Measurements from ENCODE around the gene MMP24. TPM values are rescaled to one million over a fixed set of nuclear protein-coding genes. Genes with fewer than 3 reads are reported as not detected.
"Not testable (repeated sequence)": the region's sequence is repeated elsewhere in the genome, so short reads cannot be mapped to it uniquely, and the experiment has no call there.

The MMP24 gene
- polyA plus RNA-seq, 2 donors = 0.10 to 0.12 TPM

DNA sequence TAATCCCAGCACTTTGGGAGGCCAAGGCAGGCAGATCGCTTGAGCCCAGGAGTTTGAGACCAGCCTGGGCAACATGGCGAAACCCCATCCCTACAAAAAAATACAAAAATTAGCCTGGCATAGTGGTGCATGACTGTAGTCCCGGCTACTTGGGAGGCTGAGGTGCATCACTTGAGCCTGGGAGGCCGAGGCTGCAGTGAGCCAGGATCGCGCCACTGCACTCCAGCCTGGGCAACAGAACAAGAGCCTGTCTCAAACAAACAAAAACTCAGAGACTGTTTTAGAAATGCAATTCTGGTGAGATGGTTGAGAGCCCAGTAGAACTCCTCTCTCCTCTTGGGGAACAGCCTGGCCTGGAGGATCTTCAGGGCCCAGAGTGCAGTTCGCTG lies 89.1 kb downstream of the MMP24 start:
- H3K4me1 ChIP-seq (ENCODE audit: control insufficient read depth in 2 of 2, insufficient read depth in 2 of 2, low read length in 1 of 2); H3K36me3 ChIP-seq (ENCODE audit: control insufficient read depth in 2 of 2, insufficient read depth in 2 of 2, low read length in 1 of 2); H3K27ac ChIP-seq (ENCODE audit: low read depth in 2 of 2, low read length in 1 of 2); H3K4me3 ChIP-seq (ENCODE audit: low read depth in 1 of 2, low read length in 2 of 2); H3K27me3 ChIP-seq (ENCODE audit: control insufficient read depth in 1 of 2, insufficient read depth in 2 of 2, low read length in 2 of 2); H3K9me3 ChIP-seq (ENCODE audit: control insufficient read depth in 2 of 2, insufficient read depth in 1 of 2, low read depth in 1 of 2, low read length in 1 of 2): not testable (repeated sequence)
- 91 to 92% methylated on average over 7 of the region's 7 CpGs for WGBS, 2 donors

DNA sequence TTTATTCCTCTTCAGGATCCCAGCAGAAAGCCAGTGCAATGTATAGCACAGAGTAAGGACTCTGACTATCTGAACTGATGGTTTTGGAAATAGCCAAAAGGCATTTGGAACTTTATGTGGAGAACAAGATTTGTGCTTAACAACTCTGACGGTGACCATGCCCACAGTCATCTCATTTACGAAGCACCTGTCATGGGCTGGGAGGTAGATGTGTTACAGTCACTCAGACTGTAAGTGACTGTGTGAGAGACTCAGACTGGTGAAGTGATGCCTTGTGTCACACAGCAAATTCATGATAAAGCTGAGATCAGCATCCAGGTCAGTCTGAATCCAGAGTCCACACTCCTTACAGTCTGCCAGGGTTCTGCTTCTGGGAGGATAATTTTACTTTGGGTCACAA lies 89.6 kb downstream of the MMP24 start:
- H3K27me3 ChIP-seq (ENCODE audit: control insufficient read depth in 1 of 2, insufficient read depth in 2 of 2, low read length in 2 of 2) = no peaks in the 10 kb centered on the region
- H3K27ac ChIP-seq (ENCODE audit: low read depth in 2 of 2, low read length in 1 of 2) = no peak overlapping the region
- 83 to 91% methylated on average over 2 of the region's 2 CpGs for WGBS, 2 donors
- H3K4me1 ChIP-seq (ENCODE audit: control insufficient read depth in 2 of 2, insufficient read depth in 2 of 2, low read length in 1 of 2) = peaks cover 0 to 6% of the 10 kb centered on the region in 2 donors
- H3K9me3 ChIP-seq (ENCODE audit: control insufficient read depth in 2 of 2, insufficient read depth in 1 of 2, low read depth in 1 of 2, low read length in 1 of 2) = no peaks in the 10 kb centered on the region
- H3K4me3 ChIP-seq (ENCODE audit: low read depth in 1 of 2, low read length in 2 of 2) = no peak overlapping the region
- no peaks in the 10 kb centered on the region for H3K36me3 ChIP-seq (ENCODE audit: control insufficient read depth in 2 of 2, insufficient read depth in 2 of 2, low read length in 1 of 2)

DNA sequence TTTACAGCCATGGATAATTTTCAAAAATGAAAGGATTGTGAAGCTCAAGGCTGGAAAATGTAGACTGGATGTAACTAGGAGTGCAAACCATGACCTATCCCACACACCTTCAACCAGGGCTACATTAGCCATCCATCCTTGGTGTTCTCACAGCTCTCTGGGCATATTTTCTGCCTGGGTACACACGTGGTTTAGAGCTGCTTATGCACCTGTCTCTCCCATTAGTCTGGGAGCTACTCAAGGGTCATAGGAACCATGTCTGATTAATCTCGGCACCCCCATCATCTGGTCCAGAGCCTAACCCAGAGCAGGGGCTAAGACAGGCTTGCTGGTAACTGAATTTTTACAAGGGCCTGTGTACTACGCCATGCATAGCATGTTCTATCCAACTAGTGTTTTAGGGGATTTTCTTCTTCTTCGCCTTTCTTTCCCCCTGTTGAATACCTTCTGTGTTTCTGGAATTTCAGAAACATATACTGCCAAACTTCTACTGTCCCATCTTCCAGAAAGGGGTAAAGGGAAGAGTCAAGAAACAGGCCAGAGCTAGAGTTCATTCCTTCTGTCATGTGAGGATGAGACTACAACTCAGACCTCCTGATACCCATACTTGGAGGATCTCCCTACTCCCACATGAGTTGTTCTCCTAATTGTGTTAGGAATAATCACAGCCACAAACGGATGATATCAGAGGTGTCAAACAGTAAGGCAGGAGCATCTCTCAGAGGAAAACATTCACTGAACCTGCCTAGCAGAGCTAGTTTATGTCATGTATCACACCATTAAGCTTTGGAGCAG lies 91.1 kb downstream of the MMP24 start:
- H3K36me3 ChIP-seq (ENCODE audit: control insufficient read depth in 2 of 2, insufficient read depth in 2 of 2, low read length in 1 of 2) = no peaks in the 10 kb centered on the region
- no peak overlapping the region for H3K4me3 ChIP-seq (ENCODE audit: low read depth in 1 of 2, low read length in 2 of 2)
- no peaks in the 10 kb centered on the region for H3K27me3 ChIP-seq (ENCODE audit: control insufficient read depth in 1 of 2, insufficient read depth in 2 of 2, low read length in 2 of 2)
- WGBS, 2 donors = 85 to 86% methylated on average over 5 of the region's 5 CpGs
- H3K27ac ChIP-seq (ENCODE audit: low read depth in 2 of 2, low read length in 1 of 2) = peak overlapping the region; percentile 79 to 95
- H3K4me1 ChIP-seq (ENCODE audit: control insufficient read depth in 2 of 2, insufficient read depth in 2 of 2, low read length in 1 of 2) = peaks cover 0 to 6% of the 10 kb centered on the region in 2 donors
- no peaks in the 10 kb centered on the region for H3K9me3 ChIP-seq (ENCODE audit: control insufficient read depth in 2 of 2, insufficient read depth in 1 of 2, low read depth in 1 of 2, low read length in 1 of 2)

DNA sequence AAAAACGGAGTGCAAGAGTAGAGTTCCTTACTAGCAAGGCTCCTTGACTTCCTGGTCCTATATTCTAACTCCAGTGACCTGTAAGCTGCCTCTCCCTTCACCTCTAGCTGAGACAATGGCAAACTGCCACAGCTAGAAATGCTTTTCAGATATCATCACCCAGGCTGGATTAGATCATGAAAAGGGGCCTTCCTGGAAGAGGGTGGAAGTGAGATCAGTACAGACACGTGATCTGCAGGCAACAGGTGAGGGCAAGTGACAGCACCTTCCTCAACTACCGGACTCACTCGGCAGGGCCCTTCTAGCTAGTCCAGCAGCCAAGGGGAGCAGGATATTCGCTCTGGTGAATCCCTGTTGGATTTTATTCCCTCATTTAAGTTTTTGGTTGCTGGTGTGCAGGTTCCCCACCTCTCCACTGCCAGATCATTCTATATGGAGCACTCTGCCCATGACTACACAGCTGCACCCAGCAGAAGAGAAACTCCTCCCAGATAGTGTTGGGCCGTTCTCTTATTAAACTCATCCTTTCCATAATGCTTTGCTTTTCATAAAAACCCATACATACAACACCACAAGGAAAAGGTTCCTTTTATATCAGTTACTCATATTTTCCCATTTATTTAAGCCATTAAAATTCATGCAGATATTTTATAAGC lies 92.1 kb downstream of the MMP24 start:
- WGBS, 2 donors = 42 to 49% methylated on average over 6 of the region's 6 CpGs
- Histone ChIP-seq H3K4me1 (ENCODE audit: control insufficient read depth in 2 of 2, insufficient read depth in 2 of 2, low read length in 1 of 2) (peaks cover 0 to 6% of the 10 kb centered on the region in 2 donors), H3K4me3 (ENCODE audit: low read depth in 1 of 2, low read length in 2 of 2) (no peak overlapping the region), H3K9me3 (ENCODE audit: control insufficient read depth in 2 of 2, insufficient read depth in 1 of 2, low read depth in 1 of 2, low read length in 1 of 2) (no peaks in the 10 kb centered on the region), H3K36me3 (ENCODE audit: control insufficient read depth in 2 of 2, insufficient read depth in 2 of 2, low read length in 1 of 2) (no peaks in the 10 kb centered on the region), H3K27me3 (ENCODE audit: control insufficient read depth in 1 of 2, insufficient read depth in 2 of 2, low read length in 2 of 2) (no peaks in the 10 kb centered on the region), H3K27ac (ENCODE audit: low read depth in 2 of 2, low read length in 1 of 2) (peak overlapping the region; percentile 82 to 95)

DNA sequence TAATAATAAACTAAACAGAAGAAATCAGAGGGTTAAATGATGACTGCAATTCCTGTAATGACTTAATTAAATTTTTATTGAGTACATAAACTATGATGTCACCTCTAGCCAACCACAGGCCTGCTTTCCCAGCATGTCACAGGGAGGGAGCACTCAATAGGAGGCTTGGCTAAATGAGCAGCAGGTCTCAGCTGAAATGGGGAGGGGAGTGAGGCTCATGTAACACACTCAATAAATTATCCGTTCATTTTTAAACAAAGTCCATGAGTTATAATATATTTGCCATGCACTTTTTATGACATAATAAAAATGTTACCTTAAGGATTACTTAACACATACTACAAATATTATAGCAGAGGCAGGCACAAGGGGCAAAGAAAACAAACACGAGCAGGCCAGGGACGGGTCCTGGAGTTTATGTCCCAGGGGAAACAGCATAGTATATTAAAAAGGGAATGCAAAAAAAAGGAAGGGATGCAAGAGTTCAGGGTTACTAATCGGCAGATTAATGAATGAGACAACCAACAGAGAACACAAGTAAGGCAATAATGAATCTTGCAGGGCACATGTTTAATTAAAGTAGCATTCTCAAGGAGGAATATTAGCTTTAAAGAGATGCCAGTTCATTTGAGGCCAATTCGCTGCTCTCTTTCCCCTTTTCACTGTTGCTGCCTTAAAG lies 92.8 kb downstream of the MMP24 start:
- Histone ChIP-seq H3K27ac (ENCODE audit: low read depth in 2 of 2, low read length in 1 of 2) (peak overlapping the region; percentile 58 to 70), H3K36me3 (ENCODE audit: control insufficient read depth in 2 of 2, insufficient read depth in 2 of 2, low read length in 1 of 2) (no peaks in the 10 kb centered on the region), H3K9me3 (ENCODE audit: control insufficient read depth in 2 of 2, insufficient read depth in 1 of 2, low read depth in 1 of 2, low read length in 1 of 2) (no peaks in the 10 kb centered on the region), H3K4me3 (ENCODE audit: low read depth in 1 of 2, low read length in 2 of 2) (no peak overlapping the region), H3K4me1 (ENCODE audit: control insufficient read depth in 2 of 2, insufficient read depth in 2 of 2, low read length in 1 of 2) (peaks cover 0 to 6% of the 10 kb centered on the region in 2 donors), H3K27me3 (ENCODE audit: control insufficient read depth in 1 of 2, insufficient read depth in 2 of 2, low read length in 2 of 2) (no peaks in the 10 kb centered on the region)
- WGBS, 2 donors = 48 to 56% methylated on average over 5 of the region's 5 CpGs

DNA sequence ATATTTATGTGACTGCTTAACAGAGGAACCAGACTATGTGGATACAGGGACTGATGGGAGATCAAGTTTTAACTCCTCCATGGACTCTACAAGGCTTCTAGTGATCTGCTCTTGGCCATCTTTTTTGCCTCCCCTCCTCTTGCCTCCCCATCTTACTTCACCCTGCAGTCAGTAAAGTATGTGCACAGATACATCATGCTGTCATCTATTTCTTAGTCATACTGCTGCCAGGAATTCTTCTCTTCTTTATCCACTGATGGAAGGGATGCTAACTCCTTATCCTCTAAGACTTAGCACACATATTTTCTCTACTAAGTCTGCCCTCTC lies 93.3 kb downstream of the MMP24 start:
- H3K4me3 ChIP-seq (ENCODE audit: low read depth in 1 of 2, low read length in 2 of 2) = no peak overlapping the region
- no peaks in the 10 kb centered on the region for H3K27me3 ChIP-seq (ENCODE audit: control insufficient read depth in 1 of 2, insufficient read depth in 2 of 2, low read length in 2 of 2)
- peak overlapping the region in 1 of 2 donors; percentile 58 for H3K27ac ChIP-seq (ENCODE audit: low read depth in 2 of 2, low read length in 1 of 2)
- H3K36me3 ChIP-seq (ENCODE audit: control insufficient read depth in 2 of 2, insufficient read depth in 2 of 2, low read length in 1 of 2) = no peaks in the 10 kb centered on the region
- peaks cover 0 to 6% of the 10 kb centered on the region in 2 donors for H3K4me1 ChIP-seq (ENCODE audit: control insufficient read depth in 2 of 2, insufficient read depth in 2 of 2, low read length in 1 of 2)
- H3K9me3 ChIP-seq (ENCODE audit: control insufficient read depth in 2 of 2, insufficient read depth in 1 of 2, low read depth in 1 of 2, low read length in 1 of 2) = no peaks in the 10 kb centered on the region

DNA sequence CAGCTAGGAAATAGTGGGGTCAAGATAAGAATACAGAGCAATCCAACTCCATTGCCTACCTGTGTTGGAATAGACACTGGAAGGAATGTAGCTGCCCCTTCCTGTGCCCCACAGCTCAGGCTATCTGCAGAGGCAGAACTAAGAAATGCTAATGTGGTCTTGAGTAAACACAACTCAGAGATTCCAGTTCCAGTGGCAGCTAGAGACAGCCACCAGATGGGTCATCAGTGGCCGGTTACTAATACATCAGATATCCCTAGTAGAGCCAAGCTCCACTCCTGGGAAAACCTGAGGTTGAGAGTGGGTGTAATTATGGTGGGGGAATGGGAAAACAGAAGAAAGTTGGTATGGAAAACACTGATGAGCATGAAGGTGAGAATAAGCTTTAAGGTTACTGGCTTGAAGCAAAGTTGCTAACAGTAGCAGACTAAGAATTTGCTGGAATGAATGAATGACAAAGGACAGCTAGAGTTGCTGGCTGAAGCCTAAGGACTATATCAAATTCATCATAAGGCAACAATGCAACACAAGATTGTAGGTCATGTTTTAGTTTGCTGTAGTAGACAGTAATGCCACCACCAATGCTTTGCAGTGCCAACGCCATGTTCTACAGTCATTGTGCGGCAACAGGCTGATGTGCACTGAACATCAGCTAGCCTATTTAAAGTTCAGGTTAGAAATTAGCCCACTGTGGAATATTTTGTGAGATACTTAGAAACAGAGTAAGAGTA lies 94.1 kb downstream of the MMP24 start:
- Histone ChIP-seq H3K27me3 (ENCODE audit: control insufficient read depth in 1 of 2, insufficient read depth in 2 of 2, low read length in 2 of 2) (no peaks in the 10 kb centered on the region), H3K4me1 (ENCODE audit: control insufficient read depth in 2 of 2, insufficient read depth in 2 of 2, low read length in 1 of 2) (peaks cover 0 to 6% of the 10 kb centered on the region in 2 donors), H3K36me3 (ENCODE audit: control insufficient read depth in 2 of 2, insufficient read depth in 2 of 2, low read length in 1 of 2) (no peaks in the 10 kb centered on the region), H3K4me3 (ENCODE audit: low read depth in 1 of 2, low read length in 2 of 2) (no peak overlapping the region), H3K27ac (ENCODE audit: low read depth in 2 of 2, low read length in 1 of 2) (no peak overlapping the region), H3K9me3 (ENCODE audit: control insufficient read depth in 2 of 2, insufficient read depth in 1 of 2, low read depth in 1 of 2, low read length in 1 of 2) (no peaks in the 10 kb centered on the region)
- 97% methylated on average over 3 of the region's 3 CpGs for WGBS, 2 donors

DNA sequence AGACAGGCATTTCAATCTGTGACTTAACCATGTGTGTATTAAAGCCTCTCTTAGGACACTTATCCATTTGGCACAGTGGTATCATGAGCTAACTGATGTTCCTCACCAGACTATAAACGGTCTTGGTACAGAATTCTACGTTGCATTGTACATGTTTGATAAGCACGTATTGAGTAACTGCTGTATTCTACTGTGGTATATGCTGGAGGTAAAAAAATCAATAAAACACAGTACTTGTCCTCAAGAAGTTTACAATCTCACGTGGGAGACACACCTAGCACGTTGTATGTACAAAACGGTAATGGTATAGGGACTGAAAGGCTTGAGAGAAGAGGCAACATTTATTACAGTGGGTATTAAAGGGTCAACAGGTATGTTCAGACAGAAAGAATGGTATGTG lies 98.9 kb downstream of the MMP24 start:
- H3K4me3 ChIP-seq (ENCODE audit: low read depth in 1 of 2, low read length in 2 of 2) = no peak overlapping the region
- WGBS, 2 donors = 85 to 91% methylated on average over 6 of the region's 6 CpGs
- no peaks in the 10 kb centered on the region for H3K9me3 ChIP-seq (ENCODE audit: control insufficient read depth in 2 of 2, insufficient read depth in 1 of 2, low read depth in 1 of 2, low read length in 1 of 2)
- no peaks in the 10 kb centered on the region for H3K27me3 ChIP-seq (ENCODE audit: control insufficient read depth in 1 of 2, insufficient read depth in 2 of 2, low read length in 2 of 2)
- H3K4me1 ChIP-seq (ENCODE audit: control insufficient read depth in 2 of 2, insufficient read depth in 2 of 2, low read length in 1 of 2) = peaks cover 0 to 4% of the 10 kb centered on the region in 2 donors
- H3K36me3 ChIP-seq (ENCODE audit: control insufficient read depth in 2 of 2, insufficient read depth in 2 of 2, low read length in 1 of 2) = no peaks in the 10 kb centered on the region
- H3K27ac ChIP-seq (ENCODE audit: low read depth in 2 of 2, low read length in 1 of 2) = no peak overlapping the region

DNA sequence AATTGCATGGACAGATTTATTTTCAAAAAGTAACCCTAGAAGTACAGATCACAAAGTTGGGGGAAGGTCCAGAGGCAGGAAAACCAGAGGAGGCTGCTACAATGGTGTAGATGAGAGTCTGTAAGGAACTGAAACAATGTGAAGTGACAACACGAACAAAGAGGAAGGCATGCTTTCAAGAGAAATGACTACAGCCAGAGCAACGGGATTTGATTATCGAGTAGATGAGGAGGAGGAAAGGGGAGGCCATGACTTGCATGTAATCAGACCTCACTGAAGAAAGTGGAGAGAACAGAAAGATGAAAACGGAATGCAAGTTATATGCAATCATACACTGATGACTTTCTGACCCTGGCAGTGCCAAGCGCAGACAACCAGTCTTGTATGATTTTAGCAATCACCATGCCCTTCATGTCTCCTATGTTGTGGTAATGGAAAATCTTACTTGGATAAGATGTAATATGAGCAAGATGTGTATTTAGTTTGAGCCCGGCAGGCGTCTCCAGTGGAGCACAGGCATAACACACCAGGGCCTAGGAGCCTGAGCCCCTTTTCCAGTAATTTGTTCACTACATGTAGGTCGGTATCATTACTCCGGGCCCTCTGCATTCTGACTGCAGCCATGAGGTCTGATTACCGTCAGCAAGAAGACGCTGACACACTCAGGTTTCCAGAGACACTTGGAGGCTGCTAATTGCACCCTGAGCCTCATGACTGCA lies 99.7 kb downstream of the MMP24 start:
- H3K27ac ChIP-seq (ENCODE audit: low read depth in 2 of 2, low read length in 1 of 2) = no peak overlapping the region
- no peak overlapping the region for H3K4me3 ChIP-seq (ENCODE audit: low read depth in 1 of 2, low read length in 2 of 2)
- H3K27me3 ChIP-seq (ENCODE audit: control insufficient read depth in 1 of 2, insufficient read depth in 2 of 2, low read length in 2 of 2) = no peaks in the 10 kb centered on the region
- H3K9me3 ChIP-seq (ENCODE audit: control insufficient read depth in 2 of 2, insufficient read depth in 1 of 2, low read depth in 1 of 2, low read length in 1 of 2) = no peaks in the 10 kb centered on the region
- H3K36me3 ChIP-seq (ENCODE audit: control insufficient read depth in 2 of 2, insufficient read depth in 2 of 2, low read length in 1 of 2) = no peaks in the 10 kb centered on the region
- WGBS, 2 donors = 83 to 88% methylated on average over 11 of the region's 11 CpGs
- H3K4me1 ChIP-seq (ENCODE audit: control insufficient read depth in 2 of 2, insufficient read depth in 2 of 2, low read length in 1 of 2) = peaks cover 0 to 4% of the 10 kb centered on the region in 2 donors

Data from esophagus (tissue), 2 donors.